ELF-1 (cell line): ENCODE results near the gene TPSB2.
"Not testable (repeated sequence)": the region's sequence is repeated elsewhere in the genome, so short reads cannot be mapped to it uniquely, and the experiment has no call there.

Source experiments
- DNase-seq: peaks from one replicate; pipeline ENCODE4 v3.0.0-alpha.2; 2016; ENCODE audit warnings: low read depth, low spot score

Gene TPSB2

DNA sequence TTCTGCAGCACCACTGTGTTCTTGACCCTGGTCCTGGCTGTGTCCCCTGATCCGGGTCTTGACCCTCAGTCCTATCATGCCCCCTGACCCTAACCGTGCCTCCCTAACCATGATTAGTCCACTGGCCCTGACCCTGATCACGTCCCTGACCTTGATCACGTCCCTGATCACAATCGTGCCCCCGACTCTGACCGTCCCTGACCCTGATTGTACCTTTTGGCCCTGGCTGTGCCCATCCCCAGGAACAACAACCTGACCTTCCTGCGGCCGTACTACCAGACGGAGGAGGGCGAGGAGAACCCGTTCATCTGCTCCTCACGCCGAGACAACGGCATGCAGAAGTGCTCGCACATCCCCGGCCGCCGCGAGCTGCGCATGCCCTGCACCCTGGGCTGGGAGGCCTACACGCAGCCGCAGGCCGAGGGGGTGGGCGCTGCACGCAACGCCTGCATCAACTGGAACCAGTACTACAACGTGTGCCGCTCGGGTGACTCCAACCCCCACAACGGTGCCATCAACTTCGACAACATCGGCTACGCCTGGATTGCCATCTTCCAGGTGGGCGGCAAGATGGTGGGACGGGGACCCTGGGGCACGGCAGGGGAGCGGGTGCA, 29.9 kb downstream of the TPSB2 start:
- DNase-seq = no peak

DNA sequence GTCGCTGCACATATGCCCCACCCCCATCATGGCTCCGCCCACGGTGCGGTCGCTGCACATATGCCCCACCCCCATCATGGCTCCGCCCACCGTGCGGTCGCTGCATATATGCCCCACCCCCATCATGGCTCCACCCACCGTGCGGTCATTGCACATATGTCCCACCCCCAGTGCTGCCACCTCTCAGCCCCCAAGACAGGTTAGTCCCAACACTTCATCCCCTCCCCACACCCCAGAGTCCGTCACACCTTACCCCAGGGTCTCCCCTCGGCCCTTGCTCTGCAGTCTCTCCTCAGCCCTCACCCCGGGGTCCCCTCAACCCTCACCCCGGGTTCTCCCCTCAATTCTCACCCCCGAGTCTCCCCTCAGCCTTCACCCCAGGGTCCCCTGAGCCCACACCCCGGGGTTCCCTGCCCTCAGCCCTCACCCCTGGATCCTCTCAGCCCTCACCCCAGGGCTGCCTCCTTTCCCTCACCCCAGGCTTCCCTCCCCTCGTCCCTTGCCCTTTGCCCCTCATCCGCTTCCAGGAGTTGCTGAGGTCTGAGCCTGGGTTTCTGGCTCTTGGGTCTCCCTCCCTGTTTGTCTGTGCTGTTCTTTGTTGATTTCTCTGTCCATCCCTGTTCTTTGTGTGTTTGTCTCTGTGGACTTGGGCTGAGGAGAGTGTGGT, 30.5 kb downstream of the TPSB2 start:
- no peak for DNase-seq

DNA sequence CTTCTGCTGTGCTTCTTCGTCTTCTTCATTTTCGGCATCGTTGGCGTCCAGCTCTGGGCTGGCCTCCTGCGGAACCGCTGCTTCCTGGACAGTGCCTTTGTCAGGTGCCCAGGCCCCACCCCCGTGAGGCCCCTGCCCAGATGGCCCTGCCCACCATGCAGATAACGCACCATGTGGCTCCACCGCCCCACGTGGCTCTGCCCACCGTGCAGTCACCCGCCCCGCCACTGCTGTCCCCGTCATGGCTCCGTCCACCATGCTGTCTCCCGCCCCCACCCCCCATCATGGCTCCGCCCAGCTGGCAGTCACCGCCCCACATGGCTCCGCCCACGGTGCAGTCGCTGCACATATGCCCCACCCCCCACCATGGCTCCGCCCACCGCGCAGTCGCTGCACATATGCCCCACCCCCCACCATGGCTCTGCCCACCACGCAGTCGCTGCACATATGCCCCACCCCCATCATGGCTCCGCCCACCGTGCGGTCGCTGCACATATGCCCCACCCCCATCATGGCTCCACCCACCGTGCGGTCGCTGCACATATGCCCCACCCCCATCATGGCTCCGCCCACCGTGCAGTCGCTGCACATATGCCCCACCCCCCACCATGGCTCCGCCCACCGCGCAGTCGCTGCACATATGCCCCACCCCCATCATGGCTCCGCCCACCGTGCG, 31.2 kb downstream of the TPSB2 start:
- DNase-seq = not testable (repeated sequence)

DNA sequence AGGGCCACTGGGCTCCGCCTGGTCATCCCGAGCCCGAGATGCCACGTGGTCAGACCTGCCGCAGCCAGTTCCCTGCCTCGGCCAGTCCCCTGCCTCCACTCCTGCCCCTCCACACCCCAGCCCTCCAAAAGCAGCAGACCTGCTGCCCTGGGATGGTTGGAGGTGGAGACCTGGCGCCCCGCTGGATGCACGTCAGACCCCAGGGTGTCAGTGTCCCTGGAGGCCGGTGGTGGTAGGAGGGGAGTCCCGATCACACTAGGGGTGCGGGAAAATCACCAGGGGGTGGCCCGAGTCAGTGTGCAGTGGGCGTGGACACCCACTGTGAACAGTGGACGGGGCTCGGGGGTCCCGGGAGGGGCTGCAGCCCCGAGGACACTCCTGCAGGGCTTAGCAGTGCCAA, 31.8 kb downstream of the TPSB2 start:
- DNase-seq = no peak

DNA sequence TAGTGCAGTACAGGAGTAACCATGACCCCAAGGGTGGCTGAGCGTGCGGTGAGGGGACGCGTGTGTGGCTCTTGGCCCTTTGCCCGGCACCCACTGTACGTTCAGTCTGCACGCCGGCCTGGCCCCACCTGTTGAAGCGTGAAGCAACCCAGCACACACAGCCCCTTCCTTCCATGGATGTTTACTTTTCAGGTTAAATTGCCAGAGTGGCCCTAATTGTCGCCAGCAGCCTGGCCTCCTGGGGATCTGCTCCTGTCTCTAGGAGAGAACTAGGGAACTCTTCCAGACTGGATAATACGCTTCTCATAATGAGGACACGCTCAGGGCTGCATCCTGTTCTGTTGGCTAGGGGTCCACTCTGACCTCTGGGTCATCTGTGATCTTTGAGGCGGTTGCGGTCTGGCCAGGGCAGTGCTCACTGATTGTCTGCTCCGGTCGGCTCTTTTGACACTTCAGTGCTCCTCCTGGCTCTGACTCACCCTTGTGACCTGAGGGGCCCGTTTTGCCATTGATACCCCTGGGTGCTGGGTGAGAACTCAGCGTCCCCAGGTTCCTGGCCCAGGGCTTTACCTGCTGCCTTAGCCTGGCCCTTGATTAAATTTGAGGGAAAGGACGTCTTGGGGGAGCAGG, 32.6 kb downstream of the TPSB2 start:
- no peak for DNase-seq

DNA sequence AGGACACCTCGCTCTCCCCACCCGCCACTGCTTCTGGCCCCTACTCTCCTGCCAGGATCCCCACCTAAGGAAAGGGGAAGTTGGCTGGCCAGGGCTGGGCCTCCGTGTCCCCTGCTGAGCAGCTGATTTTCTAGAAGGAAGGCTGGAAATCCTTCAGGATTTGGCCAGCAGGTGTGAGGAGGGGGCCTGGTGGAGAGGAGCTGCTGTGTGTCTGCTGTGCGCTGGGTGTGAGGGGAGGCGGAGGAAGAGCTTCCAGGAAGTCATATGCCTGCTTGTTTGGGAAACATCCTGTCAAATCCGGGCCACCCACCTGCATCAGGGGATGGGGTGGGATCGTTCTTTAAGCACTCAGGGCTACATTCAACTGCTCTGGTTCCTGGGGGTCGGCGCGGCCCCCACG, 33.5 kb downstream of the TPSB2 start:
- no peak for DNase-seq

DNA sequence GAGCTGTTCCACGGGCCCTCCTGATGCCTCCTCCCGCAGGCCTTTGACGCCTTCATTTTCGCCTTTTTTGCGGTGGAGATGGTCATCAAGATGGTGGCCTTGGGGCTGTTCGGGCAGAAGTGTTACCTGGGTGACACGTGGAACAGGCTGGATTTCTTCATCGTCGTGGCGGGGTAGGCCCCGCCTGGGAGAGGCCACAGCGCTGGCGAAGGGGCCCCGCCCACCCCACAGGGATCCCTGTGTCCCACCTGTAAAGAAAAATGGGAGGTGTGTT, 34.7 kb downstream of the TPSB2 start:
- DNase-seq = no peak

DNA sequence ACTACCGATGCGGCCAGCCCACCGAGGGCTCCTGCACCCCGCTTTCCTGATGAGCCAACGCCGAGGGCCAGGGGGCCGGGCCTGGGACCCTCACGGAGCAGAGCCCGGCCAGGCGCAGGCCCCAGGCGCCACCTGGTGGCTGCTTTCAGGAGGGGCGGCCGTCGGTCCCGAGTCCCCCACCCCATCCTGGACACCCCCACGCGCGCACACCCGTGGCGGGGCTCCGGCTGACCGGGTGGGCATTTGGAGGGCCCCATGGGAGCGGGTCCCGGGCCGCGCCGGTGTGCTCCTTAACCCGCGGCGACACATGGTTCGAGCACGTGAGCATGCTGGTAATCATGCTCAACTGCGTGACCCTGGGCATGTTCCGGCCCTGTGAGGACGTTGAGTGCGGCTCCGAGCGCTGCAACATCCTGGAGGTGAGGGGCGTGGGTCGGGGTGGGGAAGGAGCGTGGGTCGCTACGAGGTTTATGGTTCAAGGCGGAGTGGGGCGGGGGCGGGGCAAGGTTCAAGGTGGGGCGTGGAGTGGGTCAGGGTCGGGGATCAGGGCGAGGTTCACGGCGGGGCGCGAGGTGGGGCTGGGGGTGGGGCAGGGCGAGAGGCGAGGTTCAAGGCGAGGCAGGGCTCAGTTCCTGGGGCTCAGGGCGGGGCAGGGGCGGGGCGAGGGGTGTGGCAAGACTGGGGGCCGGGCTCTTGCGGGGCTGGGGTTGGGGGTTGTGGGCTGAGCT, 35.2 kb downstream of the TPSB2 start:
- DNase-seq = peak; percentile 47

DNA sequence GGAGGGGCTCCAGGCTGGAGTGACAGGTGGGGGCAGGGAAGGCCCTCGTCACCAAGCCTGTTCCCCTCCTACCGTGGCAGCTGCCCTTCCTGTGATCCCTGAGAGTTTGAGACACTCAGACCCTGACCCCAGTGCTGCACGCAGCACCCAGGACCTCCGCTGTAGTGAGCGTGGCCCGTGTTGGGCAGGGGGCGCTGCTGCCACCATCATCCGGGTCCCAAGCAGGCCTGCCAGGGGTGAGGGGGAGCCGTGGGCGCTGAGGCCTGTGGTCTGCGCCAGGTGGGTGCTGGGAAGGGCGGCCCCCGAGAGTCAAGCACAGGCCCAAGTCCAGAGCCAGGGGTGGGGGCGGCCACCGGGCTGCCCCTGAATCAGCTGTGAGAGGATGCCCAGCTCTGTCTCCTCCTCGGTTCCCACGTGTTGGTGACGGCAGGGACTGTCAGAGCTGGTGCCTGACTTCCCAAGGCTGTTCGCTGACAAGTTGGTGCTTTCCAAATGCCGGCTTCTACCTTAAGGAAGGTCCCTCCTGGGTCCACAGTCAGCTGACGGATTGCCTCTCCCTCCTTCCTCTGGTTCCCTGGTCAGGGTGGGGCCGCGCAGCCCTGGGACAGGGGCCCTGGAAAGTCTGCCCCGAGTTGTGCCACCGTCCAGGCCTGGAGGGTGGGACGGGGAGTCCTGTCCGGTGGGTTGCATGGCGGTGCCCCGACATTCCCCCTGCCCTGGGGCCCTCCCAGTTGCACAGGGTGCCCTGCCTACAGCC, 36.0 kb downstream of the TPSB2 start:
- no peak for DNase-seq

DNA sequence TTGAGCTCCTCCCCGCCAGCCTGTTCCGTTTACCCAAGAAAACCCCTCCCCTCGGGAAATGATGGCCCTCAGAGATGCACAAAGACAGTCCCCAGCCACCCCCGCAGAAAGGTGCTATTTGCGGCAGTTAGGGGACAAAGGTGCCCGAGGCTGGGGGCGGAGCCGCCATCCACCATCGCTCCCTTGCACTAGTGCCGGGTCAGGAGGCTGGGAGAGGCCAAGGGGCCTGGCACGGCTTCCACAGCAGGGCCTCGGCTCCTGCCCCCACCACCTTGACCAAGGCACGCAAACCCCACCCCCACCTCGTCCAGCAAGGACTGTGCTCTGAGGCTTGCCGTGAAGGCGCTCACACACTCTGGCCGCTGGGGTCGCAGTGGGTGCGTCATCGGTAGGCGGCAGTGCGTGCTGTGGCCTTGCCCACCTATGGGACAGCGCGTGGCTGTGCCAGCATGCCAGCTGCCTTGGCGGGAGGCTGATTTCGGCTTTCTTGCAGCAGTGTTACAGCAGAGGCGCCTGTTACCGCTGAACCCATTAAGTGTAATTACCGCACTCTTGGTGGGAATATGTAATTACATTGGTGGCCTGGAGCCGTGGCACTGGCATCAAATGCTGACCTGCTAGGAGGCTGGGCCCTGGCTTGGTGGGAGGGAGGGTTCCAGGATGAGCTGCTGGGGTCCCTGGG, 36.7 kb downstream of the TPSB2 start:
- DNase-seq = peak; percentile 50

DNA sequence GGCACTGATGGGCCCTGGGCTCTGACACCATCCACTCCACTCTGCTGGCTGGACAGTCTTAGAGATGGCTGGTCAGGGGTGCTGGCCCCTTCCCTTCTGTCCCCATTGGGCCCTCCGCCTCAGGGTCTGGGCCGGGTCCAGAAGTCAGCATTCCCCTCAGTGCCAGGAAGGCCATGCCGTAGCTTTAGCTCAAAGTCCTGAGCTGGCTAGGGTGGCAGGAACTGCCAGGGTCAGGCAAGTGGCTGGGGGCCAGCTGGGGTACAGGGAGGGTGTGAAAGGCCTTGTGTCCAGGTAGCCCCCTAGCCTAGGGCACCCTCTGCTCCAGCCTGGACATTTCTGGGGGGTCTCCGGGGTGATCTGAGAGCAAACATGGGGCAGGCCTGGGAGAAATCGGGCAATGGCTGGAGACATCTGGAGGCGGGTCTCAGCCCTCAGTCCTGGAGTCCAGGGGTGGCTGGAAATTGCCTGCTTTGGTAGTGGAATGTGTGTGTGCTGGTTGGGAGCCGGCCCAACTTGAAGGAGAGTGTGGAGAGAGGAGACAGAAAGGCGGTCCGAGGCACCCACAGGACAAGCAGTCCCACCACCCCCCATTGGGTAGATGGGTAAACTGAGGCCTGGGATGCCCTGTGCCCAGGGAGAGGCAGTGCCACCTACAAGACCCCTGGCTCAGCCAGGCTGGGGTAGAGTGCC, 37.5 kb downstream of the TPSB2 start:
- DNase-seq = no peak

DNA sequence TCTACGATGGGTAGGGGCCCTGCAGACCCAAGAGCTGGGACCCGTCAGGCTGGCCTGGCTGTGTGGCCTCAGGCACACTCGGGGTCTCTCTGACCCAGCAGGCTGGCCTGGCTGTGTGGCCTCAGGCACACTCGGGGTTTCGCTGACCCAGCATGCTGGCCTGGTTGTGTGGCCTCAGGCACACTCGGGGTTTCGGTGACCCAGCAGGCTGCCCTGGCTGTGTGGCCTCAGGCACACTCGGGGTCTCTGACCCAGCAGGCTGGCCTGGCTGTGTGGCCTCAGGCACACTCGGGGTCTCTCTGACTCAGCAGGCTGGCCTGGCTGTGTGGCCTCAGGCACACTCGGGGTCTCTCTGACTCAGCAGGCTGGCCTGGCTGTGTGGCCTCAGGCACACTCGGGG, 39.2 kb downstream of the TPSB2 start:
- DNase-seq = not testable (repeated sequence)

DNA sequence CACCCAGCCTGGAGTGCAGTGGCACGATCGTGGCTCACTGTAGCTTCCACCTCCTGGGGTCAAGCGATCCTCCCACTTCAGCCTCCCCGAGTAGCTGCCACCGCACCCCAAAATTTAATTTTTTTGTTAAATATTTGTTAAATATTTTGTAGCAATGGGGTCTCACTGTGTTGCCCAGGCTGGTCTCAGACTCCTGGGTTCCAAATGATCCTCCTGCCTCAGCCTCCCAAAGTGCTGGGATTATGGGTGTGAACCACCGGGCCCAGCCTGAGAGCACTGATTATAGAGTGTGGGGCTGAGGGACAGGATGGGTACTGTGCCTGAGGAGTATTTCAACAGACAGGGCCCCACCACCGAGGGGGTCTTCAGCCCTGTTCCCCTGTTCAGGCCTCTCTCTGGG, 40.5 kb downstream of the TPSB2 start:
- no peak for DNase-seq

DNA sequence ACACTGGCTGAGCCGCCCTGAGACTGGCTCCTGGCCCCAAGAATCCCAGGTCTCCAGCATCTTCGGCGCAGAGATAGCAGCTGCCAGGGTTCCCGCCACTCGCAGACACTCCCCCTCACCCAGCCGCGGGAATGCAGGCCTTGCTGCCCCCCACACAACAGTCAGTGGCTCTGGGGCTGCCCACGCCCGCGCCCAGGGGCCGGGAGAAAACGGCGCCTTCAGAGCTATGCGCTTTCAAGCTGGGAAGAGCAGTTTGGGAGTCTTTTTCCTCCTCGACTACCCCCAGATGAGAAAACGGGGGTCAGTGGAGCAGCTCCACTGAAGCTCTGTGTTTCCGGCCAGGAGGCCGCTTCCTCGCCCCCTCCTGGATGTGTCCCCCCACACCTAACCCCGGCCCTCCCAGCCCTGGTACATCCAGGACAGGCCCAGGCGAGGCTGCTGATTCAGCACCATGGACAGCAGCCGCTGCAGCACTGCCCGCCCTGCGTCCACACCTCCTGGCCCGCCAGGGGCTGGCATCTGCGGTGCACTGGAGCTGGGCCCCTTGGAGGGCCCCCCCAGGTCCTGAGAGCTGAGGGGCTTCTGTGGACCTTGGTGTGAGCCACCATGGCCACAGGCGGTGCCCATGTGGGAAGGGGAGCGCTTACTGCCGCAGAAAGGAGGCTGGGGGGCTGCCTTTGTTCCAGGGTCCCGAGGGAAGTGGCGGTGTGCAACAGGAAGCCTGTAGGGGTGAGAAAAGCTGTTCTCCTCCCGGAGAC, 41.4 kb downstream of the TPSB2 start:
- peak; percentile 76 for DNase-seq

DNA sequence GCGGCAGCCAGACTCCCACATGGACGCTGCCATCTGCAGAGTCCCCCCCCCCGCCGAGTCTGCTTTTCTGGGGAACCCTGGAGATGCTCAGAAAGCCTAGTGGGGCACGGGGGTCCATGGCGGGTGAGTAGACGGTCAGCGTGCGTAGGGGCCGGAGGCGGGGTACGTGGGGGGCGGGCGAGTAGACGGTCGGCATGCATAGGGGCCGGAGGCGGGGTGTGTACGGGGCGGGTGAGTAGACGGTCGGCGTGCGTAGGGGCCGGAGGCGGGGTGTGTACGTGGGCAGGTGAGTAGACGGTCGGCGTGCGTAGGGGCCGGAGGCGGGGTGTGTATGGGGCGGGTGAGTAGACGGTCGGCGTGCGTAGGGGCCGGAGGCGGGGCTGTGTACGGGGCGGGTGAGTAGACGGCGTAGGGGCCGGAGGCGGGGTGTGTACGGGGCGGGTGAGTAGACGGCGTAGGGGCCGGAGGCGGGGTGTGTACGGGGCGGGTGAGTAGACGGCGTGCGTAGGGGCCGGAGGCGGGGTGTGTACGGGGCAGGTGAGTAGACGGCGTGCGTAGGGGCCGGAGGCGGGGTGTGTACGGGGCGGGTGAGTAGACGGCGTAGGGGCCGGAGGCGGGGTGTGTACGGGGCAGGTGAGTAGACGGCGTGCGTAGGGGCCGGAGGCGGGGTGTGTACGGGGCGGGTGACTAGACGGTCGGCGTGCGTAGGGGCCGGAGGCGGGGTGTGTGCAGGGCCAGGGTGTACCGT, 44.4 kb downstream of the TPSB2 start:
- DNase-seq = not testable (repeated sequence)

DNA sequence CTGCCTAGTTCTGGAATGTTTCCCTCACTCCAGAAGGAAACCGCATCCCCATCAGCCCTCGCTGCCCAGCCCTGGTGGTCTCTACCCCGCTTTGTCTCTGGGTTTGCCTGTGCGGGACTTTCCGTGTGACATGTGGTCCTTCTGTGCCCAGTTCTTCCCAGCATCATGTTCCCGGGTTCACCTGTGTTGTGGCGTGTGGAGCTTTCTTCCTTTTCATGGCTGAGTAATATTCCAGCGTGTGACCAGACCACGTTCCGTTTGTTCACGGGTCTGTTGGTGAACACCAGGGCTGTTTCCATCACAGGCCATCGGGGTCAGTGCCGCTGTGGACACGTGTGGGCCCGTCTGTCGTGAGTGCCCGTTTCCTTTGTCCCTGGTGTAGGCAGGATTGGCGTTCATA, 45.0 kb downstream of the TPSB2 start:
- no peak for DNase-seq

DNA sequence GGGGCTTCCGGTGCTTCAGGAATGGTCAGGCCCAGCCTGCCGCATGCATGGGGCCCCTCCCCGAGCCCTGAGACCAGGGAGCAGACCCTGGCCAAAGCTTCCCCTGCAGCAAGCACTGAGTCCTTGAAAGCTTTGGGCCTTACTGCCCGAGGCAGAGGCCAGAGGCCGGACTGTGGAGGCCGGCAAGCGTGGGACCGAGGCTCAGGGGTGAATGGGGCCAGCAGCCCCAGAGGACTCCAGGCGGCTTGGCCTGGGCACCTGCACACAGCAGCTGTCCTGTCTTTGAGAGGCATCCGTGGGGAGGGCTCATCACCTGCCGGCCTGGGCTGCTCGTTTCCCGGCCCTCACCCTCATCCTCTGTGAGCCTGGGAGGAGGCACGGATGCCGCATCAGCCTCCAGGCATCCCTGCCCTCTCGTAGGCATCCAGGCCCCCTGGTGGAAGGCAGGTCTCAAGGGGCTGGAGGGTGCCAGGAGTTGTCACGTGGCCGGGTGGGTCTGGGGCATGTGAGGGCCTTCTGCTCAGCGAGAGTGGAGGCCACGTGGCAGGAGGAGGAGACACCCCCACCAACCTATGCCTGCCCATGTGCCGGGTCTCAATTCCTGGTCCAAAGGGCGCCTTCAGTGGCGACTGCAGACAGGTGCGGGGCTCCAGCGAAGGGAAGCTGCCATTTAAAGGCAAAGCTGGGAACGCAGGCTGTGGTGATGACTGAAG, 45.7 kb downstream of the TPSB2 start:
- no peak for DNase-seq
